Activated CD4-positive, alpha-beta memory T cell treated with anti-CD3 and anti-CD28 coated beads, Interleukin-2, amount 10 ng/mL, durations not matched to agents 7 days and 5 days (primary cell): ENCODE results near the gene ADAM30. TPM values are rescaled to one million over a fixed set of nuclear protein-coding genes. Genes with fewer than 3 reads are reported as not detected.
A peak's percentile ranks its signal among the peaks of the same experiment; 100 is the strongest.
"Not testable (repeated sequence)": the region's sequence is repeated elsewhere in the genome, so short reads cannot be mapped to it uniquely, and the experiment has no call there.

ENCODE experiments used
- CTCF ChIA-PET: fragments of 350-600 bp; sonication (Branson Sonifier 250); formaldehyde crosslinking; loops from one replicate; lab custom pipeline; 2021; ENCODE audit warnings: antibody characterized with exemption, inconsistent platforms; lab: Charles Lee
- POLR2A ChIA-PET: fragments of 350-600 bp; sonication (Branson Sonifier 250); formaldehyde crosslinking; loops from one replicate; lab custom pipeline; 2021; ENCODE audit warnings: antibody characterized with exemption; lab: Charles Lee
- DNase-seq: peaks from one replicate; pipeline ENCODE4 v3.0.0-alpha.2; 2020
- H3K27ac Mint-ChIP-seq: one replicate; pipeline ENCODE4 v1.8.0; 2021; ENCODE audit warnings: mild to moderate bottlenecking, mixed read lengths
- H3K27me3 Mint-ChIP-seq: one replicate; pipeline ENCODE4 v1.8.0; 2021; ENCODE audit warnings: mixed read lengths
- H3K36me3 Mint-ChIP-seq: one replicate; pipeline ENCODE4 v1.8.0; 2021; ENCODE audit warnings: low read depth, mixed read lengths
- H3K4me1 Mint-ChIP-seq: one replicate; pipeline ENCODE4 v1.8.0; 2021; ENCODE audit warnings: mixed read lengths
- H3K4me3 Mint-ChIP-seq: one replicate; pipeline ENCODE4 v1.8.0; 2021; ENCODE audit warnings: mild to moderate bottlenecking, mixed read lengths
- H3K9me3 Mint-ChIP-seq: one replicate; pipeline ENCODE4 v1.8.0; 2021; ENCODE audit warnings: mixed read lengths
- total RNA-seq, 2 experiments: library from RNA; stranded (reverse); gene quantifications; one replicate each; pipeline ENCODE4 v1.2.3, GENCODE V29; 2021

The ADAM30 gene
- total RNA-seq, 2 experiments from 2014 or later, result not detected

- no peak overlapping the region for H3K27ac Mint-ChIP-seq
- ChIA-PET POLR2A (no interaction called here), CTCF (no interaction called here)
- no peaks in the 10 kb centered on the region for H3K9me3 Mint-ChIP-seq
- no peaks in the 10 kb centered on the region for H3K36me3 Mint-ChIP-seq
- H3K27me3 Mint-ChIP-seq, result peaks cover 25% of the 10 kb centered on the region
- peaks cover 30% of the 10 kb centered on the region for H3K4me1 Mint-ChIP-seq
- no peak overlapping the region for H3K4me3 Mint-ChIP-seq
- no peak for DNase-seq
These were observed 34.0 kb downstream of the ADAM30 start for GRCh38 chr1:119862276-119862675.

- Mint-ChIP-seq H3K27me3 (peaks cover 23% of the 10 kb centered on the region), H3K4me3 (no peak overlapping the region), H3K9me3 (no peaks in the 10 kb centered on the region), H3K4me1 (peaks cover 30% of the 10 kb centered on the region), H3K27ac (no peak overlapping the region), H3K36me3 (no peaks in the 10 kb centered on the region)
- no peak for DNase-seq
- ChIA-PET CTCF (interaction anchor here (0.8 kb wide), 1 partner anchor 117 kb away, joined by 3 read pairs; no protein-coding TSS in a partner anchor), POLR2A (no interaction called here)
These were observed 34.8 kb downstream of the ADAM30 start for GRCh38 chr1:119861547-119861946.

- no peak overlapping the region for H3K4me3 Mint-ChIP-seq
- H3K36me3 Mint-ChIP-seq, result no peaks in the 10 kb centered on the region
- no peaks in the 10 kb centered on the region for H3K9me3 Mint-ChIP-seq
- H3K27ac Mint-ChIP-seq, result peak overlapping the region; percentile 66
- DNase-seq, result peak; percentile 43
- H3K27me3 Mint-ChIP-seq, result peaks cover 14% of the 10 kb centered on the region
- CTCF ChIA-PET, result interaction anchor here (0.8 to 1.8 kb wide), 5 partner anchors 8 to 115 kb away, joined by 3 to 5 read pairs (median 3); no protein-coding TSS in a partner anchor
- POLR2A ChIA-PET, result interaction anchor here (0.8 to 1.2 kb wide), 2 partner anchors 27 to 49 kb away, joined by 3 read pairs; partner anchors contain the start of gene REG4
- H3K4me1 Mint-ChIP-seq, result peaks cover 30% of the 10 kb centered on the region
These were observed 36.7 kb downstream of the ADAM30 start for GRCh38 chr1:119859647-119860046.

- POLR2A ChIA-PET, H3K36me3 Mint-ChIP-seq, DNase-seq, H3K4me3 Mint-ChIP-seq, H3K9me3 Mint-ChIP-seq, H3K27me3 Mint-ChIP-seq: not testable (repeated sequence)
- peaks cover 30% of the 10 kb centered on the region for H3K4me1 Mint-ChIP-seq
- H3K27ac Mint-ChIP-seq, result peak overlapping the region; percentile 66
- CTCF ChIA-PET, result interaction anchor here (0.8 to 1.8 kb wide), 5 partner anchors 9 to 114 kb away, joined by 3 to 5 read pairs (median 3); no protein-coding TSS in a partner anchor
These were observed 37.6 kb downstream of the ADAM30 start for GRCh38 chr1:119858556-119859214.

- Mint-ChIP-seq H3K36me3 (no peaks in the 10 kb centered on the region), H3K4me3 (no peak overlapping the region), H3K27ac (no peak overlapping the region), H3K9me3 (no peaks in the 10 kb centered on the region), H3K4me1 (peaks cover 30% of the 10 kb centered on the region), H3K27me3 (peaks cover 4% of the 10 kb centered on the region)
- POLR2A ChIA-PET, result no interaction called here
- no peak for DNase-seq
- CTCF ChIA-PET, result interaction anchor here (1.8 kb wide), 2 partner anchors 12 to 113 kb away, joined by 3 to 5 read pairs; no protein-coding TSS in a partner anchor
These were observed 38.2 kb downstream of the ADAM30 start for GRCh38 chr1:119858126-119858525.

DNA sequence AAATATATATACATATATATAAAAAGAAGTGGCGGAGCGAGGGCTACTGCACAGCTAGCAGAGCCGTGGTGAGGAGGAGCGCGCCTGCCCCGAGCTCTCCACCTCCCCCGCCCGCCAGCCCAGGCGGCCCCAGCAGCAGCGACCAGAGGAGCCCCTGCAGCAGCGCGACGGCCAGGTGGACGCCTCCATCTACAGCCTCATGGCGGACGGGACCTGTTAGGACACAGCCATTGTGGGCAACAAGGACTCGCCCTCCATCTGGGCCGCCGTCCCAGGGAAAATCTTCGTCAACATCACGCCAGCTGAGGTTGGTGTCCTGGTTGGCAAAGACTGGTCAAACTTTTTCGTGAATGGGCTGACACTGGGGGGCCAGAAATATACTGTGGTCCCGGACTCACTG lies 43.2 kb downstream of the ADAM30 start:
- Mint-ChIP-seq H3K4me3 (no peak overlapping the region), H3K36me3 (no peaks in the 10 kb centered on the region), H3K27me3 (peaks cover 3% of the 10 kb centered on the region), H3K9me3 (no peaks in the 10 kb centered on the region), H3K27ac (no peak overlapping the region), H3K4me1 (peaks cover 2% of the 10 kb centered on the region)
- no peak for DNase-seq
- POLR2A ChIA-PET, result no interaction called here
- CTCF ChIA-PET, result interaction anchor here (1.0 kb wide), 1 partner anchor 26 kb away, joined by 3 read pairs; no protein-coding TSS in a partner anchor

GRCh38 chr1:119844206-119844605 lies 52.1 kb downstream of the ADAM30 start:
- H3K9me3 Mint-ChIP-seq, POLR2A ChIA-PET, H3K36me3 Mint-ChIP-seq, H3K4me3 Mint-ChIP-seq, H3K27ac Mint-ChIP-seq, DNase-seq, H3K4me1 Mint-ChIP-seq: not testable (repeated sequence)
- CTCF ChIA-PET, result interaction anchor here (1.0 kb wide), 1 partner anchor 34 kb away, joined by 3 read pairs; no protein-coding TSS in a partner anchor
- peaks cover 39% of the 10 kb centered on the region for H3K27me3 Mint-ChIP-seq

Other genes with a start within 250 kb of the ADAM30 start
- gene ZNF697, start 248.2 kb downstream of the ADAM30 start, total RNA-seq, result under 1 TPM; 0.13 to 0.15 TPM
- 100 to 1,000 TPM; 132 to 143 TPM for gene PHGDH, start 184.6 kb downstream of the ADAM30 start, total RNA-seq
- gene HMGCS2, start 127.6 kb downstream of the ADAM30 start, total RNA-seq, result not detected
- gene REG4, start 85.1 kb downstream of the ADAM30 start, total RNA-seq, result not detected
- 10 to 100 TPM; 81.9 to 88.7 TPM for gene NOTCH2, start 173.1 kb upstream of the ADAM30 start, total RNA-seq